ENCODE data around the gene TNFRSF1A.
"Not testable (repeated sequence)": the region's sequence is repeated elsewhere in the genome, so short reads cannot be mapped to it uniquely, and the experiment has no call there.

The TNFRSF1A gene

GRCh38 chr12:6340032-6340638 lies 1.7 kb downstream of the TNFRSF1A start:
- no peak overlapping the region for H3K4me3 Mint-ChIP-seq
- peaks cover 25% of the 10 kb centered on the region for H3K4me1 Mint-ChIP-seq (ENCODE audit: low read depth)
- H3K27me3 Mint-ChIP-seq = no peaks in the 10 kb centered on the region
- no peak overlapping the region for H3K27ac Mint-ChIP-seq
- H3K9me3 Mint-ChIP-seq = no peaks in the 10 kb centered on the region
- DNase-seq = no peak
- peaks cover 13% of the 10 kb centered on the region for H3K36me3 Mint-ChIP-seq (ENCODE audit: low read depth)

- no peak overlapping the region for H3K4me3 Mint-ChIP-seq
- no peaks in the 10 kb centered on the region for H3K27me3 Mint-ChIP-seq
- H3K4me1 Mint-ChIP-seq (ENCODE audit: low read depth) = peaks cover 21% of the 10 kb centered on the region
These were observed 2.9 kb downstream of the TNFRSF1A start for GRCh38 chr12:6338955-6339354.

GRCh38 chr12:6338536-6338935 lies 3.3 kb downstream of the TNFRSF1A start:
- not testable (repeated sequence) for H3K9me3 Mint-ChIP-seq

More at GRCh38 chr12:6338955-6339354, 2.9 kb downstream of the TNFRSF1A start:
- Mint-ChIP-seq H3K36me3 (ENCODE audit: low read depth) (peaks cover 25% of the 10 kb centered on the region), H3K27ac (no peak overlapping the region), H3K9me3 (no peaks in the 10 kb centered on the region)
- no peak for DNase-seq

GRCh38 chr12:6337958-6338433 lies 3.9 kb downstream of the TNFRSF1A start:
- peaks cover 13% of the 10 kb centered on the region for H3K4me1 Mint-ChIP-seq (ENCODE audit: low read depth)
- H3K4me3 Mint-ChIP-seq = no peak overlapping the region
- no peak overlapping the region for H3K27ac Mint-ChIP-seq
- H3K27me3 Mint-ChIP-seq = no peaks in the 10 kb centered on the region
- no peaks in the 10 kb centered on the region for H3K9me3 Mint-ChIP-seq
- no peak for DNase-seq
- peaks cover 34% of the 10 kb centered on the region for H3K36me3 Mint-ChIP-seq (ENCODE audit: low read depth)

More at GRCh38 chr12:6338536-6338935, 3.3 kb downstream of the TNFRSF1A start:
- H3K27me3 Mint-ChIP-seq, H3K27ac Mint-ChIP-seq, DNase-seq, H3K4me3 Mint-ChIP-seq: not testable (repeated sequence)
- Mint-ChIP-seq H3K36me3 (ENCODE audit: low read depth) (peaks cover 29% of the 10 kb centered on the region), H3K4me1 (ENCODE audit: low read depth) (peaks cover 18% of the 10 kb centered on the region)

- H3K4me1 Mint-ChIP-seq (ENCODE audit: low read depth) = peaks cover 4% of the 10 kb centered on the region
- H3K4me3 Mint-ChIP-seq = no peak overlapping the region
- no peak overlapping the region for H3K27ac Mint-ChIP-seq
These were observed 4.7 kb downstream of the TNFRSF1A start for GRCh38 chr12:6336889-6337853.

GRCh38 chr12:6336079-6336888 lies 5.6 kb downstream of the TNFRSF1A start:
- no peaks in the 10 kb centered on the region for H3K27me3 Mint-ChIP-seq
- peaks cover 48% of the 10 kb centered on the region for H3K36me3 Mint-ChIP-seq (ENCODE audit: low read depth)
- H3K9me3 Mint-ChIP-seq = no peaks in the 10 kb centered on the region
- peaks cover 3% of the 10 kb centered on the region for H3K4me1 Mint-ChIP-seq (ENCODE audit: low read depth)
- H3K27ac Mint-ChIP-seq = no peak overlapping the region
- no peak overlapping the region for H3K4me3 Mint-ChIP-seq
- DNase-seq = peak; percentile 76

More at GRCh38 chr12:6336889-6337853, 4.7 kb downstream of the TNFRSF1A start:
- H3K9me3 Mint-ChIP-seq = no peaks in the 10 kb centered on the region
- H3K27me3 Mint-ChIP-seq = no peaks in the 10 kb centered on the region
- peak; percentile 63 for DNase-seq
- peaks cover 43% of the 10 kb centered on the region for H3K36me3 Mint-ChIP-seq (ENCODE audit: low read depth)

GRCh38 chr12:6335451-6336078 lies 6.3 kb downstream of the TNFRSF1A start:
- no peak overlapping the region for H3K27ac Mint-ChIP-seq
- peaks cover 4% of the 10 kb centered on the region for H3K4me1 Mint-ChIP-seq (ENCODE audit: low read depth)
- peaks cover 55% of the 10 kb centered on the region for H3K36me3 Mint-ChIP-seq (ENCODE audit: low read depth)
- H3K9me3 Mint-ChIP-seq = no peaks in the 10 kb centered on the region
- H3K4me3 Mint-ChIP-seq = no peak overlapping the region
- DNase-seq = peak; percentile 87
- no peaks in the 10 kb centered on the region for H3K27me3 Mint-ChIP-seq

GRCh38 chr12:6334940-6335450 lies 6.9 kb downstream of the TNFRSF1A start:
- H3K27me3 Mint-ChIP-seq = no peaks in the 10 kb centered on the region
- peaks cover 61% of the 10 kb centered on the region for H3K36me3 Mint-ChIP-seq (ENCODE audit: low read depth)
- no peak overlapping the region for H3K4me3 Mint-ChIP-seq
- no peak overlapping the region for H3K27ac Mint-ChIP-seq
- H3K9me3 Mint-ChIP-seq = no peaks in the 10 kb centered on the region
- no peak for DNase-seq
- peaks cover 4% of the 10 kb centered on the region for H3K4me1 Mint-ChIP-seq (ENCODE audit: low read depth)

GRCh38 chr12:6334359-6334758 lies 7.5 kb downstream of the TNFRSF1A start:
- Mint-ChIP-seq H3K4me3 (peak overlapping the region; percentile 42), H3K27ac (peak overlapping the region; percentile 87), H3K9me3 (no peaks in the 10 kb centered on the region), H3K27me3 (no peaks in the 10 kb centered on the region), H3K4me1 (ENCODE audit: low read depth) (peaks cover 4% of the 10 kb centered on the region), H3K36me3 (ENCODE audit: low read depth) (peaks cover 65% of the 10 kb centered on the region)
- no peak for DNase-seq

- Mint-ChIP-seq H3K27ac (peak overlapping the region; percentile 87), H3K36me3 (ENCODE audit: low read depth) (peaks cover 70% of the 10 kb centered on the region), H3K4me3 (peak overlapping the region; percentile 42), H3K4me1 (ENCODE audit: low read depth) (peaks cover 4% of the 10 kb centered on the region), H3K9me3 (no peaks in the 10 kb centered on the region), H3K27me3 (no peaks in the 10 kb centered on the region)
- DNase-seq = no peak
These were observed 8.3 kb downstream of the TNFRSF1A start for GRCh38 chr12:6333566-6333965.

- Mint-ChIP-seq H3K9me3 (no peaks in the 10 kb centered on the region), H3K4me1 (ENCODE audit: low read depth) (peaks cover 4% of the 10 kb centered on the region), H3K4me3 (peak overlapping the region; percentile 42), H3K36me3 (ENCODE audit: low read depth) (peaks cover 75% of the 10 kb centered on the region), H3K27ac (peak overlapping the region; percentile 87), H3K27me3 (no peaks in the 10 kb centered on the region)
- DNase-seq = no peak
These were observed 8.8 kb downstream of the TNFRSF1A start for GRCh38 chr12:6333029-6333428.

GRCh38 chr12:6332459-6332858 lies 9.4 kb downstream of the TNFRSF1A start:
- no peaks in the 10 kb centered on the region for H3K27me3 Mint-ChIP-seq
- H3K9me3 Mint-ChIP-seq = no peaks in the 10 kb centered on the region
- no peak for DNase-seq
- H3K27ac Mint-ChIP-seq = peak overlapping the region; percentile 87
- peak overlapping the region; percentile 42 for H3K4me3 Mint-ChIP-seq
- H3K4me1 Mint-ChIP-seq (ENCODE audit: low read depth) = peaks cover 4% of the 10 kb centered on the region
- H3K36me3 Mint-ChIP-seq (ENCODE audit: low read depth) = peaks cover 79% of the 10 kb centered on the region

- Mint-ChIP-seq H3K4me1 (ENCODE audit: low read depth) (peaks cover 13% of the 10 kb centered on the region), H3K4me3 (no peak overlapping the region), H3K27ac (peak overlapping the region; percentile 40), H3K36me3 (ENCODE audit: low read depth) (peaks cover 86% of the 10 kb centered on the region), H3K9me3 (no peaks in the 10 kb centered on the region), H3K27me3 (no peaks in the 10 kb centered on the region)
- DNase-seq = no peak
These were observed 10.7 kb downstream of the TNFRSF1A start for GRCh38 chr12:6330999-6331714.
